SU-DHL-6 (cell line): Measurements from ENCODE around the gene JAKMIP1.

Experiments
- H2AFZ ChIP-seq: fragments of 200-600 bp; sonication (generic); 2 replicates; pipeline ENCODE4 v1.6.1; 2014; ENCODE audit warnings: low read depth, mild to moderate bottlenecking, moderate library complexity, mixed read lengths, antibody characterized with exemption, low read length; ENCODE audit not compliant: severe bottlenecking
- H3F3A ChIP-seq: fragments of 200-600 bp; shearing (Covaris generic); 2 replicates; pipeline ENCODE4 v1.6.0; 2016; ENCODE audit warnings: antibody characterized with exemption, mild to moderate bottlenecking; ENCODE audit not compliant: insufficient read depth
- H3K27ac ChIP-seq: fragments of 200-600 bp; sonication (generic); 2 replicates; pipeline ENCODE4 v1.5.1; 2016; ENCODE audit warnings: low read depth, mild to moderate bottlenecking, low read length, moderate library complexity, mixed read lengths
- H3K27me3 ChIP-seq: fragments of 200-600 bp; sonication (generic), shearing (Covaris generic); 2 replicates; pipeline ENCODE4 v1.6.0; 2014; ENCODE audit warnings: mild to moderate bottlenecking, low read length
- H3K36me3 ChIP-seq: fragments of 200-600 bp; sonication (generic); 2 replicates; pipeline ENCODE4 v1.6.1; 2014; ENCODE audit warnings: mild to moderate bottlenecking, low read length, mixed read lengths
- H3K4me2 ChIP-seq: fragments of 300-600, 200-600 bp; shearing (Covaris generic), sonication (generic); 2 replicates; pipeline ENCODE4 v1.6.0; 2014; ENCODE audit warnings: low read length, low read depth, mild to moderate bottlenecking; ENCODE audit not compliant: poor library complexity, severe bottlenecking
- H3K4me3 ChIP-seq: fragments of 200-600 bp; sonication (generic); 2 replicates; pipeline ENCODE4 v1.5.1; 2014; ENCODE audit warnings: antibody characterized with exemption, low read length, mild to moderate bottlenecking, mixed read lengths; ENCODE audit not compliant: insufficient read depth, poor library complexity, severe bottlenecking
- H3K79me2 ChIP-seq: fragments of 200-600 bp; sonication (generic); 2 replicates; pipeline ENCODE4 v1.6.1; 2014; ENCODE audit warnings: mild to moderate bottlenecking, low read length, moderate library complexity; ENCODE audit not compliant: insufficient read depth
- H3K9ac ChIP-seq: fragments of 200-600 bp; sonication (generic); 2 replicates; pipeline ENCODE4 v1.7.0; 2014; ENCODE audit warnings: mild to moderate bottlenecking, low read length
- H3K9me2 ChIP-seq: fragments of 200-600 bp; sonication (generic); replicated peaks from 2 replicates; pipeline ENCODE4 v1.6.1; 2014; ENCODE audit warnings: low read length; ENCODE audit not compliant: insufficient read depth
- H3K9me3 ChIP-seq: fragments of 200-600 bp; sonication (generic); 2 replicates; pipeline ENCODE4 v1.6.1; 2014; ENCODE audit warnings: low read length, mixed read lengths; ENCODE audit not compliant: insufficient read depth
- H4K20me1 ChIP-seq: fragments of 200-600 bp; sonication (generic); 2 replicates; pipeline ENCODE4 v1.6.1; 2014; ENCODE audit warnings: low read depth, mild to moderate bottlenecking, antibody characterized with exemption, low read length, moderate library complexity, mixed read lengths
- CTCF ChIP-seq: fragments of 200-600 bp; sonication (generic); IDR thresholded peaks from one replicate; pipeline ENCODE4 v1.5.1; 2017; ENCODE audit warnings: antibody characterized with exemption, mild to moderate bottlenecking, low read length, moderate library complexity; ENCODE audit not compliant: insufficient read depth, poor library complexity, severe bottlenecking
- EZH2phosphoT487 ChIP-seq: fragments of 200-600 bp; sonication (generic), shearing (Covaris generic); conservative IDR thresholded peaks from 2 replicates; pipeline ENCODE4 v1.6.1; 2018; ENCODE audit warnings: mild to moderate bottlenecking, antibody characterized with exemption, low read length, moderate library complexity, mixed read lengths

The JAKMIP1 gene

GRCh38 chr4:6221851-6222760, 21.8 kb upstream of the JAKMIP1 start:
- Histone ChIP-seq H3K79me2 (no peaks in the 10 kb centered on the region), H3K36me3 (no peaks in the 10 kb centered on the region), H3K9ac (no peak overlapping the region), H4K20me1 (no peaks in the 10 kb centered on the region), H3K27me3 (no peaks in the 10 kb centered on the region), H3K9me2 (no peaks in the 10 kb centered on the region), H3K9me3 (no peaks in the 10 kb centered on the region), H3F3A (no peaks in the 10 kb centered on the region), H3K27ac (no peak overlapping the region), H3K4me3 (no peak overlapping the region), H2AFZ (no peak overlapping the region), H3K4me2 (no peak overlapping the region)
- TF ChIP-seq EZH2phosphoT487, result no peak
- TF ChIP-seq CTCF, result no peak

- no peaks in the 10 kb centered on the region for H3K9me3 ChIP-seq
- no peaks in the 10 kb centered on the region for H3K9me2 ChIP-seq
- no peak overlapping the region for H3K9ac ChIP-seq
- no peaks in the 10 kb centered on the region for H3K36me3 ChIP-seq
- H2AFZ ChIP-seq, result no peak overlapping the region
- TF ChIP-seq EZH2phosphoT487 (no peak), CTCF (no peak)
- H3K27me3 ChIP-seq, result no peaks in the 10 kb centered on the region
- no peaks in the 10 kb centered on the region for H3F3A ChIP-seq
- no peaks in the 10 kb centered on the region for H4K20me1 ChIP-seq
- no peaks in the 10 kb centered on the region for H3K79me2 ChIP-seq
- no peak overlapping the region for H3K4me3 ChIP-seq
- H3K27ac ChIP-seq, result no peak overlapping the region
- H3K4me2 ChIP-seq, result no peak overlapping the region
These were observed 21.0 kb upstream of the JAKMIP1 start for GRCh38 chr4:6221301-6221850.

GRCh38 chr4:6217716-6218381, 17.5 kb upstream of the JAKMIP1 start:
- no peaks in the 10 kb centered on the region for H3K27me3 ChIP-seq

More at GRCh38 chr4:6217716-6218381, 17.5 kb upstream of the JAKMIP1 start:
- H3K4me3 ChIP-seq, result no peak overlapping the region
- no peaks in the 10 kb centered on the region for H4K20me1 ChIP-seq
- TF ChIP-seq CTCF (no peak), EZH2phosphoT487 (no peak)
- H3K9ac ChIP-seq, result no peak overlapping the region
- H3K9me3 ChIP-seq, result no peaks in the 10 kb centered on the region
- H3K9me2 ChIP-seq, result no peaks in the 10 kb centered on the region
- no peaks in the 10 kb centered on the region for H3F3A ChIP-seq
- no peak overlapping the region for H3K4me2 ChIP-seq
- no peaks in the 10 kb centered on the region for H3K36me3 ChIP-seq
- no peak overlapping the region for H3K27ac ChIP-seq
- H2AFZ ChIP-seq, result no peak overlapping the region
- H3K79me2 ChIP-seq, result no peaks in the 10 kb centered on the region
